ENCODE results near the gene SOX8.
"Not testable (repeated sequence)": the region's sequence is repeated elsewhere in the genome, so short reads cannot be mapped to it uniquely, and the experiment has no call there.

SOX8 gene
- 0 to 2.9 (median 0.20) reads per million in 17 experiments for total RNA-seq

DNA sequence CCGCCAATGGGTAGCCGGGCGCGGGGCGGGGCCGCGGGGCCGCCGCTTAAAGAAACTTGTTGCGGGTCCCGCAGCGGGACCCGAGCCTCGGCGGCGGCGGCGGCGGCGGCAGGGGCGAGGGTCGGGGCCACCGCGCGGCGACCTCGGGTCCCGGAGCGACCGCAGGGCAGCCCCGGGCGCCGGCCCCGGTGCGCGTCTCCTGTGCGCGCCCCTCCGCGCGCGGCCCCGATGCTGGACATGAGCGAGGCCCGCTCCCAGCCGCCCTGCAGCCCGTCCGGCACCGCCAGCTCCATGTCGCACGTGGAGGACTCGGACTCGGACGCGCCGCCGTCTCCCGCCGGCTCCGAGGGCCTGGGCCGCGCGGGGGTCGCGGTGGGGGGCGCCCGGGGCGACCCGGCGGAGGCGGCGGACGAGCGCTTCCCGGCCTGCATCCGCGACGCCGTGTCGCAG, at the start of gene SOX8:
Gene SOX8, plus strand, starts transcription at position 76 of the 450 bp plus-strand sequence. Its CDS starts 153 bp downstream, at position 229.
- no peak for DNase-seq

GRCh38 chr16:932831-933330, 48.7 kb upstream of the SOX8 start:
- no peak for DNase-seq

DNA sequence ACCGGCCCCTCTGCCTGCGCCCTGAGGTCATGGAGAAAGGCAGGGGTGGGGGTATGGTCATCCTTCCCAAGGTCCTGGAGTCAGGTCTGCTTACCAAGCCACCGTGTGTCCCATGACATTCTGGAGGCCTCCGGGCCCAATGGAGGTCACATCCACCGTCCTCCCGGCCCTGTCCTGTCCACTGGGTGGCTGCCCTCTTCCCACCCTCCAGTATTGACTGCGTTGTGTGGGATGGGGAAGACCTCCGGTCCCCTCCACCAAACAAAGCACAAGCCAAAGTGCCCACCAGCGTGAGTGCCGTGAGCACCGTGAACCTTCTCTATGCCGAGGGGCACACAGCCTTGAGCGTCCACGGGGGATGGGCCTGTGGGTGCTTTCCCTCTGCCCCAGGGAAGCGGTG, 48.0 kb upstream of the SOX8 start:
- DNase-seq, result no peak

DNA sequence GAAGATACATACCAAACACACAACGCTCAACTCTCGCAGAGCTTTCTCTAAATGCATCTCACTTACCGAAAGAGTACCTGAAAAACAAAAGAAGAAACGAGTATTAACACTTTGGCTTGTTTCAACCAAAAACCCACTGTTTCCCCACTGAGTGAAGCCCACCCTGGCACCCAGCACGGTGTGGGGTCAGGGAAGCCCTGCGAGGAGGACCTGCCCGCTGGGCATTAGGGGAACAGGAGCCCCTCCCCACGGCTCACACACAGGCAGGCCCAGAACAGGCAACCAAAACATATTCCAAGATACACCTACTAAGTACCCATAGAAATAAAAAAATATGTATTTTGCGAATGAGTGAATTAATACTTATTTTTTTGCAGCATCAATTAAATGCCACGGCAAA, 47.4 kb upstream of the SOX8 start:
- DNase-seq, result no peak

- DNase-seq, result no peak
These were observed 45.9 kb upstream of the SOX8 start for GRCh38 chr16:935684-936083.

DNA sequence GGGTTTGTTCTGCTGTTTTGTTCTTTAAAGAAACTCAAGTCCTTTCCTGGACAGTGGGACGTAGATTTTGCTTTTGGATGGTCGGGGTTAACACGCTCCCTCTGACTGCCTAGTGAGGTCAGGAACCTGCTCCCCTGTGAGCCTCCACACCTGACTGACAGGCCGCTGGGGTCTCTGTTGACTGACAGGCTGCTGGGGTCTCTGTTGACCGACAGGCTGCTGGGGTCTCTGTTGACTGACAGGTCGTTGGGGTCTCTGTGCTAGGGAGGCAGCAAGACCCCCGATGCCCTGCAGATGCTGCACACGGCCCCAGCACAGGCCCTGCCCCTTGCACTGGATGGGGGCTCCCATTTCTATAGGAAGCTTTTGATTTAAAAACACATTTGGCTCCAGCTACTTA, 44.3 kb upstream of the SOX8 start:
- DNase-seq, result no peak

DNA sequence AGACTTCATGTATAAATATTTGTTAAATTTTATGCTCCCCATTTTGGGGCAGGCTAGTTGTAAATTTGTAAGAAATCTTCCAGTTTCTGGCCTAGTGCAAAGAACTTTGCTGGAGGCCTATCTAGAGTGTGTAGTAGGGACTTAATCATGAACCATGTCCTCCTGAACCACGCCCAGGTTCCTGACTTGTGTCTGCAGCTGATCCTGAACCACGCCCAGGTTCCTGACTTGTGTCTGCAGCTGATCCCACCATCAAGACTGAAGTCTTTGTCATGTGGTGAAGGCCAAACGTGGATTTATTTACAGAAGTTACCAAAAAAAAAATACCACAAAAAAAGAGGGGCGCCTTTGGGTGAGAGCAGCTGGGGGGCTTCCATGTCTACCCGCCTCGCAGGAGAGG, 43.8 kb upstream of the SOX8 start:
- DNase-seq, result no peak

- DNase-seq, result no peak
These were observed 43.4 kb upstream of the SOX8 start for GRCh38 chr16:938136-938535.

DNA sequence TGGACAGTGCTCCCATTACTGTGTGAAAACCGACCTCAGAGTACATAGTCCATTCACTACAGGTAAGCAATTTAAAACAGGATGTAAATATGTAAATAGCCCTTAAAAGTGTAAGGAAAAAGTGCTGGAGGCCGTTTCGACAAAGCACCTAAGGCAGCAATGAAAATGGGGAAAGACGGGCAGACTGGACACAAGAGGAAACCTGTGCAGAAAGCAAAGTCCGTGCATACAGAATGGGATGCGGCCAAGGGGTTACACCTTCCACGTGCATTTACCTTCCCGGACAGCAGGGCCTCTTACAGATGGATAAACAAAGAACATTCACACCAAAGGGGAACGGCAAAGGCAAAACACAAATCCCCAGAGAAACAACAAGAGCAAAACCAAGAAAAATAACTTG, 42.8 kb upstream of the SOX8 start:
- no peak for DNase-seq

DNA sequence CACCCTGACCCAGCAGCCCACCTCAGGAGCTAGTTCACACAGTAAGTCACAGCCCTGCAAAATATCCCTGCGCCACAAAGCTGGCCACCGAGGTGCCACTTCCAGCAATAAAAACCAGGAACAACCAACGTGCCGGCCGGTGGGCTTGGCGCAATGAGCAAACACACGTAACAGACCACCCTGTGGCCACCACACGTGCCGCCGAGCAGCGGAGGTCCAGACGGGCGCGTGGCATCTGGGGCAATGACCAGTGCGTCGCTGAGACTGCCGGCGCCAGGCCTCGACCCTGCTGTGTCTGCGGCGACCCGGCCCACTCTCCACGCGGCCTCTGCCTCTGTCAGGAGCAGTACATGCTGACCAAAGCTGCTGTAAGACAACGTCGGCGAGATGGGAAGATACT, 42.3 kb upstream of the SOX8 start:
- DNase-seq, result no peak

- no peak for DNase-seq
These were observed 41.6 kb upstream of the SOX8 start for GRCh38 chr16:939941-940340.

GRCh38 chr16:942436-943060, 39.0 kb upstream of the SOX8 start:
- DNase-seq, result no peak

DNA sequence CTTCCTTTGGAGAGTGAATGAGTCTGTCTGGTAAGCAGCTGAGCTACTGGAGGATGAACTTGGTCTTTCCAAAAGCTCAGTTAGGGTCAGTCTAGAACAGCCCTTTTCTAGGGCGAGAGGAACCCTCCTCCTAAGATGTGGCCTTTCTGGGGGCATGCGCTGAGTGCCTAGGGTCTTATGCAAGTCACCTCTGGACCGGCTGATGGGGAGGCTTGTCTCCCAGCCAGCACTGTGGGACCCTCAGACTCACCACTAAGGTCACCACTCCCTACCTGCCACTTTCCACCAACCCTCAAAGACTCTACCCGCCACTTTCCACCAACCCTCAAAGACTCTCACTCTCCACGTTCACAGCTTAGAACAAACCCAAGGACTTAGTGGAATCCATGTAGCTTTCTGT, 37.6 kb upstream of the SOX8 start:
- no peak for DNase-seq

DNA sequence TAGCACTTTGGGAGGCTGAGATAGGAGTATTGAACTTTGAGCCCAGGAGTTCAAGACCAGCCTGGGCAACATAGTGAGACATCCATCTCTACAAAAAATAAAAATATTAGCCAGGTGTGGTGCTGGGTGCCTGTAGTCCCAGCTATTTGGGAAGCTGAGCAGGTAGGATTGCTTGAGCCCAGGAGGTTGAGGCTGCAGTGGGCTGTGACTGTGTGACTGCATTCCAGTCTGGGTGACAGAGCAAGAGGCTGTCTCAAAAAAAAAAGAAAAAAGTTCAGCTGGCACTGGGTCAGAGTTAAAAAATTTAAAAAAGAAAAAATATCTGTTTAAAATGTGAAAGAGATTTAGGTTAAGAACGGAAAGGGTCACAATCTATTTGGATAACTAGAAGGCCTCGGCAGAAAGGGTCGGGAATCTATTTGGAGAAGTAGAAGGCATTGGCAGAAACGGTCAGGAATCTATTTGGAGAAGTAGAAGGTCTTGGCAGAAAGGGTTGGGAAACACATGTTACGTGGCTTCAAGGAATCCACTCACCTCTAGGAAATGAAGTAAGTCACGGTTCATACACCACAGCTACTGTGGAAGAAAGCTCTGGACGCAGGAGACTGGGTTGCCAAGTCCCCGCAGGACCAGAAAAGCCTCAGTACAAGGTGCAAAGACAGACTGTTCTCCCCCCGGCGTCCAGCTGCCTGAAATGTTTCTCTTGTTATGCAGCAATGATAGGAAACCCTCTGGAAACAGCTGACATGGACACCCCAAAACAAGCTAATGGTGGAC, 36.1 kb upstream of the SOX8 start:
- DNase-seq, result no peak

GRCh38 chr16:946048-946395, 35.5 kb upstream of the SOX8 start:
- DNase-seq, result no peak

- DNase-seq, result no peak
These were observed 34.2 kb upstream of the SOX8 start for GRCh38 chr16:947255-947921.

- not testable (repeated sequence) for DNase-seq
These were observed 33.7 kb upstream of the SOX8 start for GRCh38 chr16:947922-948303.

GRCh38 chr16:948767-949166, 32.8 kb upstream of the SOX8 start:
- not testable (repeated sequence) for DNase-seq

- not testable (repeated sequence) for DNase-seq
These were observed 30.6 kb upstream of the SOX8 start for GRCh38 chr16:950733-951573.

DNA sequence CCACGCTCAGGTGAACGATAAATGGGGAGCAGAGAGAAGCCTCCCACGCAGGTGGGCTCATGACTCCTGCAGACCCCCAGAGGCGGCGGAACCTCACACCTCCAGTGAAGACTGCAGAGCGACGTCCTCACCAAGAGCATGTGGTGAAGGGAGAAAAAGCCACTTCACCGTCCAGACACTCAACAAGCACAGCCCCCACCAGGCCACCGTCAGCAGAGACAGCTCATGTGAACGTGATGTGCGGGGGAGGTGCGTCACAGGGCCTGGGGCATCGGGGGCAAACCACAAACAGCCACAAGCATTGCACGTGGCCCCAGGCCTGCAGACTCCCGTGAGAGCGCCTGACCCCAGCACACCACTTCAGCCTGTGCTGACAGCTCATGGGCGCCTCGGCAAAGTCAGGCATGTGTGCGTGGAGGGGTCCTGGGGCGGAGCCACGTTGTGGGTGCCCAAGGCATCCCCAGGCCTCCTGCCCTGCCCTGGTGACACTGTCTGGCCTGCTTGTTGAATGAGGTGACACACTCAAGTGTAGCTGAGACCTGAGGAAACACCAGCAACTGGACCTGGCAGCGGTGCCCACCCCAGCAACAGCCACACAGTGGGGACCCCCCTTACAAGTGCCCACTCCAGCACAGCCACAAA, 29.8 kb upstream of the SOX8 start:
- no peak for DNase-seq

DNA sequence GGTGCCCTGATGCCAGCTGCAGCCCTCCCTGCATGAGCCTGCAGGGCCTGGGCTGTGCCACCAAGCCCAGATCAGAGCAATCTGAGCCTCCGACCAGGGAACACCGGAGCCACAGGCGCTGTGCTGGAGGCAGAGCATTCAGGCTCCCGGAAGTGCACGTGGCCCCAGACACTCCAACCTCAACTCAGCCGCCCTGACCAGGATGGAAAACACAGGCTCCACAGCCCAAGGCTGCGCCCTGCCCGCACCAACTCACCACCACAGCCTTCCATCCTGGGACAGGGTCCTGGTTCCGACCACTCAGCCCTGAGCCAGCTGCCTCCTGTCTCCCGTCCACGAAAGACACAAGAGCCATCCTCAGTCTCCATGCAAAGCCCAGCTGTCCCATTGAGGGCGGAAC, 29.2 kb upstream of the SOX8 start:
- no peak for DNase-seq

DNA sequence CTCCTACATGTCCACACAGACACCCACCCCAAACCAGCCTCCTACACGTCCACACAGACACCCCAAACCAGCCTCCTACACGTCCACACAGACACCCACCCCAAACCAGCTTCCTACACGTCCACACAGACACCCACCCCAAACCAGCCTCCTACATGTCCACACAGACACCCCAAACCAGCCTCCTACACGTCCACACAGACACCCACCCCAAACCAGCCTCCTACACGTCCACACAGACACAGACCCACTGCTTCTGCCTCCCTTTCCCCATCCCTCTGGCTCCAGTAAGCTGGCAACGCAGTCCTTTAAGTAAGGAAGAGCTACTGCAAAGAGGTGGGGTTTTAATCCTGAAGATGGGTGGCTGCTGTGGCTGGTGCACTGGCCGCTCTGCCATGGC, 27.8 kb upstream of the SOX8 start:
- DNase-seq, result not testable (repeated sequence)

All from suppressor macrophage (primary cell).